COLO829 (cell line): ENCODE results near the gene KPNA1.
A peak's percentile ranks its signal among the peaks of the same experiment; 100 is the strongest.

Source experiments
- DNase-seq: peaks from one replicate; pipeline ENCODE4 v3.0.0; 2012; ENCODE audit warnings: low spot score

KPNA1 gene

DNA sequence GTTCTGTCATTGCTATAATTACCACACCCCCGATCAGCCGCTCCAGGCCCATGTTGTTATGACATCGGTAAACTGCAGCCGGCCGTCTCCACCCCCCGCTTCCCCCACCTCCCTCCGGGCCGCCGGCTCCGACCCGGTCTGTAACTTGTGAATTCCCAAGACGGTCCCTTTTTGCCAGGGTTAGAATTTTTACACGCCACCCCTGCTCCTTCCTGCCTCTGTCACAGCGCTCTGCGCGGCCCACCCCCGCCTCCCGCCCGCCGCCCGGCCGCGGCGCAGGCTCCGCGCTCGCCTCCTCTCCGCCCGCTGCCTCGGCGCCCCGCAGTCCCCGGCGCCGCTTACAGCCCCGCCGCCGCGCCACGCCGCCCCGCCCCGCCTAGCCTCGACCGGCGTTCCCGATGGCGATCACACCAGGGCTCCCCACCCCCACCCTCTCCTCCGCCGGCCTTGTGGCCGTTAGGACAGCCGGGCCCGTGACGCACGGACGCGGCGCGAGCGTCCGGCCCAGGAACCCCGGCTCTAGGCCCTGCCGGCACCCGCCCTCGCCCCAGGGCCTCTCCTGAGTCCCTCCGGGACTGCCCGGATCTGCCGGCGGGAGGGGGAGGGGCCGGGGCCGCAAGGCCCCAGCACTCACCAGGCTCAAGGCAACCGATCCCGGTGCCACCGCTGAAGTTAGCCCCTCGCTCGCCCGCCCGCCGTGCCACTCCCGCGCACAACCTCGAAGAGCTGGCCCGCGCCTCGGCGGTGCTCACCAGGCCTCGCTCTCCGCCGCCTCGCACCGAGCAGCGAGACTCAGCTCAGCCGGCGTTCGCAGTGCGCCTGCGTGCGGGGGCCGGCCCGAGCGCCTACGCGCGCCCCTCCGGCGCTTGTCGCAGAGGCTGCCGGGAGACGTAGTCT, at the start of gene KPNA1:
TSS of gene KPNA1 (minus strand) at position 817 of the 897 bp plus-strand sequence. CDS start 18,374 bp downstream, outside the sequence.
- DNase-seq, result peak; percentile 98

DNA sequence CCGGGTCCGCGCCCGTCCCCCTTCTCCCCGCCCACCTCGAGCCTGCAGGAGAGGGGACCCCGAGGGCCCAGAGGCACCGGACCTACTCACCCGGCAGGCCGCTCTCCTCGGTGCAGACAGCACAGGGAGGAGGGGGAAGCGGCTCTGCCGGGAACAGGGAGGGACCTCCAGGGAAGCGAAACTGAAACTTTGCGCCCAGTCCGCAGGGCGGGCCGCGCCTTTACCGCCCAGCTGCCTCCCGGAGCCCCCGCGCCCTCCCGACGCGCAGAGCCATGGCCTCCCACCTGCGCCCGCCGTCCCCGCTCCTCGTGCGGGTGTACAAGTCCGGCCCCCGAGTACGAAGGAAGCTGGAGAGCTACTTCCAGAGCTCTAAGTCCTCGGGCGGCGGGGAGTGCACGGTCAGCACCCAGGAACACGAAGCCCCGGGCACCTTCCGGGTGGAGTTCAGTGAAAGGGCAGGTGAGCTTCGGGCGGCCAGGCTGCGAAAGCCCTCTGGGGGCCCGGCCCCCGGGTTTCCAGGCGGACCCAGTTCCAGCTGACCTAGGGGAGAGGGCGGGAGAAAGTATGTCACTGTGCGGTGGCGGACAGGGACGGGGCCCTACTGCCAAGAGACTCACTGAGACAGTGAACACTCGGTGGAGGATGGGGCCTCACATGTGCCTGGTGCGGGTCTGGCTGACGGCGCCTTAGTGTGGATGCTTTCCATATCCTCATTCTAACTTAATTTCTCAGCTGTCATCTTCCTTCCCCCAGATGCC, 49.6 kb upstream of the KPNA1 start, which contains the start of the genes DTX3L and PARP9:
TSS of gene DTX3L (plus strand) at position 184 of the 758 bp plus-strand sequence. CDS start at position 273, 89 bp downstream.
TSS of gene PARP9 (minus strand) at position 146 of the 758 bp plus-strand sequence. CDS start 4,680 bp downstream, outside the sequence.
- DNase-seq, result peak; percentile 72

DNA sequence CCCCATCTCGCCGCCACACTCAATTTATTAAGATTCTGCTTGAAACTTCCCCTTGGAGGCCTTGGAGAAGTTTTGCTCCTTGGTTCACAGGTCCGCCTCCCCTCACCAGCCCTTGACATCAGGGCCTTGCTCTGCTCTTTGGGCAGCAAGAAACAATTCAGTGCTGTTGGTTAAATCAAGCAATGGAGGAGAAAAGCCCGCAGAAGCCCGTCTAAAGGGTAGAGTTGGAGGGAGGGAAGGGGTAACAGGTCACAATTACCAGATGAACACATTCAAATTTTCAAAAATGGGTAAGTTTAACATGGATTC, 48.9 kb upstream of the KPNA1 start:
- DNase-seq, result no peak

DNA sequence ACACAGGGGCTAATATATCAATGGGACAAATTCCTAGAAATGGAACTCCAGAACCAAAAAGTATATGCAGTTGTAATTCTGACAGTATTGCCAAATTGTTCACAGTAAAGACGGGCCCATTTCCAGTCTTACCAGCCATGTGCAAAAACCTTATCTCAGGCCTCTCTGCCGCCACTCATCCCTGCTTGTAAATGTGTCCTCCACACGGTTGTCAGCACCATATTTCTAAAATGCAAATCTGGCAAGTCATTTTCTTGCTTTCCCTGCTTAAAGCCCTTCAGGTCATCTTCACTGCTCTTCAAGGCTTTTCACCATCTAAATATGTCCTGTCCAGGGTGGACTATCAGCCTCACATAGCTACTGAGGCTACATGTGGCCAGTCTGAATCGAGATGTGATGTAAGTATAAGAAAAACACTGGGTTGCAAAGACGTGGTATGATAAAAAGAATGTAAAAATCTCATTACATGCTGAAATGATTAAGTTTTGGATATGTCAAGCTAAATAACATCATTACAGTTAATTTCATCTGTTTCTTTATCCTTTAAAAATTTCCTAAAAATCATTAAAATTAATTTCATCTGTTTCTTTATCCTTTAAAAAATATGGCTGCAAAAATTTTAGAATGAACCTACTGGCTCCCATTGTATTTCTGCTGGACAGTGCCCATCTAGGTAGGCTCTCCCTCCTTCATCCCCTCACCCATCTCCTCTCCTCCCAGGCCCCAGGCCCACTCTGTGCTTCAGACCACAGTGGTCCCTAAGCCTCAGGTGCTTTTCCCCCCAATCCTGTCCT, 48.4 kb upstream of the KPNA1 start:
- DNase-seq, result no peak

DNA sequence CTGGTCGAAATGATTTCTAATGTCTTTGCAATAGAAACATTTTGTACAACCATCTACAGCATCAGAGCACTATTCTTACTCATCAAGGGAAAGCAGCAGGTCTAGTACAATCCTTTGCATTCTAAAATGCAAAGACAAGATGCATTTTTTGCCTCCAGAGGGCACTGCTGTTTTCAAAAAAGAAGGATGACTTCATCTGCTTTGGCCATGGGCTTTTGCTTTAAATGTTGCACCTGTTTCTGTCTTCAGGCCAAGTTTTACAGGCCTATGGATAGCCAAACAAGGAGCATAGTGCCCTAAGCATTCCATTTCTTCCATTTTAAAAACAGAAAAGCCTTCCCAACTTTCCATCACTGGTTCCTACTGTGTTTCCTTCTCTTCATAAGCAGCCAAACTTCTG, 45.9 kb upstream of the KPNA1 start:
- DNase-seq, result peak; percentile 79

DNA sequence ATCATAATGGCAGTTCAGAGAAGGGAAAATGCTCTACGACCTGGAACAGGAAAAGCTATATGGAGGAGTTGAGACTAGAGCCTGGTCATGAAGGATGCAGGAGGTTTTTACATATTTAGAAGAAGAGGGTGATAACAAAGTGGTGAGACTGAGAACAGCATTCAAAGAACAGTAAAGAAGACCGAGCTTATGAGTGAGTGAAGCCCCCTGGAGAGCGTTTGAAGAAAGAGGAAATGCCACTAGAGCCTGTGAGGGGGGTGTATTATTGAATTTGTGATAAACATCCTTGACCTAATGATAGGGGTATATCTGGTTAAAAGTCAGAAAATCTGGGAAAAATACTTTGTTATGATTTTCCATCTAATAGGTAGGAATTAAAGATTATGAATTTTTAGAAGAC, 45.2 kb upstream of the KPNA1 start:
- no peak for DNase-seq

DNA sequence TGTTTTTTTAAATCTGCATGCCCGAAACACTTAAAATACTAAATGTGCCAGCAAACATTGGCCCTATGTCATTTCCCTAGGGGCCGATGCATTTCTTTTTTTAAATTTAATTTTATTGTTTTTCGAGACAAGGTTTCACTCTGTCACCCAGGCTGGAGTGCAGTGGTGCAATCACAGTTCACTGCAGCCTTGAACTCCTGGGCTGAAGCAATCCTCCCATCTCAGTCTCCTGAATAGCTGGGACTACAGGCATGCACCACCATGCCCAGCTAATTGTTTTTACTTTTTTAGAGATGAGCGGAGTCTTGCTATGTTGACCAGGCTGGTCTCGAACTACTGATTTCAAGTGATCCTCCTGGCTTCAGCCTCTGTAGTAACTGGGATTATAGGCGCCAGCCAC, 43.9 kb upstream of the KPNA1 start:
- no peak for DNase-seq

DNA sequence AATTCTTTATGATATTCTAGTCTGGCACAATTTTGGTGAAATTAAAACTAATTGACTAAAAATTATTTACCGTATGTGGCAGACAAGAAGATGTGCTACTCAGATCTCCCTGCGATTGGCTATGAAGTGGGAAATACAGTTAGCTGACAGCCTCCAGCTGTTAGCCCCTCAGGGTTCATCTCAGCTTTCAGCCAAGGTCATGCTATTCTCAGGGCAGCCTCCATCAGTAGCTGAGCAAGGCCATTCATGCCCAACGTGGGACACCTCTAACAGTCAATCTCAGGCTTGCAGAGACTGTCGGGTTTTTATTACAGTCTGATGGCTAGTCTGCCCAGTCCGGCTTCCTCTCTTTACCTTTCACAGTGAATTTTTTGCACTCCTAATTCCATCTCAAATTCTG, 42.6 kb upstream of the KPNA1 start:
- no peak for DNase-seq

DNA sequence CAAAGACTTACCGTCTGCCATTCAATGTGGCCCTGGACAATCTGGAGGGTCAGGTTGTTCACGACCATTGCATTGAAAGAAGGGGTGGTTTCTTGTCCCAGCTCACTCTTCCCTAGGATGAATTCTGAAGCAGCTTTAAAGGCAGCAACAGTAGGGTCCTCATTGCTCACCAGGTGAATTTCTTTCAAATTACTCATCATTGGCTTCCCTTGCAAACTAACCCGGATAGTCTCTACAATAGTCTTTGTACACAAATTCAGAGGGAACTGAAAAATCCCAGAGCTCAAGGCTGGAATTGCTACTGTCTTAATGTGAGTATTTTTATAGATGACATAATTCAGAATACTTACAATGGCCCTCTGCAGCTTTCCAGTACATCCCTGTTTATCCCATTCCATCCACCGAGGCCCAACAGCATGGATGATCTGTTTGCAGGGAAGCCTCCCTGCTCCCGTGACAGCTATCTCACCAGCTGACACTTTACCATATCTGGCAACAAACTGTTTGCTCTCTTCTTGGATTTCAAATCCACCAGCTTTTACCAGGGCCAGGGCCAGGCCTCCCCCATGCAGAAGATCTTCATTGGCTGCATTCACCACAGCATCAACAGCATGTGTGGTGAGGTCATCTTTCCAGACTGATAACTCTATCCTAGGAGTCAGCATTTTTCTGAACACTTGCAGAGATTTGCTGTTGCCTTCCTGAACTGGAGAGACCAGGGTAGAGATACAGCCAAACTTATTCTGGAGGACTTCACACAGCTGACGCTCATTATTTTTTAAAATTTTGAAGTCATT, 40.7 kb upstream of the KPNA1 start:
- no peak for DNase-seq

DNA sequence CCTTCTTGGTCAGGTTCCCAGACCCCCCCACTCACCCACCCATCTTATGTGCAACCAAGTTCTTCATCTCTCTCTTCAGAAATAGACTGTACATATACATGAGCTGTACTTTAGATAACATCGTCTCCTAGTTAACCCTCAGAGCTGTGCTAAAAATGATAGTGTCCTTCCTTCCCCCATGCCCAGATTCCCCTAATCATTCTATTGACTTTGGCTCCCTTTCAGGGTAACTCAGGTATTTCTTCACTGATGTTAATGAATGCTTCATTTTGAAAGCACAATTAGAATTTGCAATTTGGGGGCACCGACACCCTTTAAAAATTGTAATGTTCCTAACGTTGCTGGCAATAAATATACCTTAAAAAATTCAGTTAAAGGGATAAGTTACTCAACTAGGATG, 38.4 kb upstream of the KPNA1 start:
- no peak for DNase-seq

DNA sequence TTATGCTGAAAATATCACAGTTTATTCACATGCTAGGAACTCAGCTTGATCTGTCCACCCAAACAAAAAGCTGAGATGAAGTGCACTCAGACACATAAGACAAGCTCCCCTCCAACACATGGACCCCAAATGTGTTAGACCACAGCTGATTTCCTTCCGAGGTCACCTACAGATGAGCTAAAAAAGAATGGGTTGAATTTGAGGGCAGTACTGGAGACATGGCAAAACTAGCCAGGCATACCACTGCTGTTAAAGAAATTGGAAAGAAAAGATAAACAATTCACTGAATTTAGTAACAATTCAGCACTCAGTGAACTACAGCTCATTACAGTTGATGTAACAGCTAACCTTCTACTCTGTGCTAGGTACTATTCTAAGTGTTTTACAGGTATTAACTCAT, 33.9 kb upstream of the KPNA1 start:
- DNase-seq, result no peak

DNA sequence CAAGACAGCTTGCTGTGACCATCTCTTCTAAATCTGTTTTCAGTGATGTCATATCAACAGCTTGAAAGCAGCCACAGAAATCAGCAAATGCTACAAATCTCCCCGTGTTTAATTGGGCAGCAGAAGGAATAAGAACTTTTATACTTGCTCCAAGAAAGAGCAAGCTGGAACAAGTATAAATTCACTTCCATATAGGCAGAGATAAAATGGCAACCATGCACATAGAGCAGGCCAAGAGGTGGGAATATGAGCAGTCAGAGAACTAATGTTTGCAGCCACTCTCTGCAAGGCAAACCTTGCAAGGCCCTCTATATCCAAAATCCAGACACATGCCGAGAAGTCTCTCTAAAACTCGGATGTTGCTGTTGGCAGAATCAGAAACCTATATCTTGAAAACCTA, 33.3 kb upstream of the KPNA1 start:
- DNase-seq, result no peak

DNA sequence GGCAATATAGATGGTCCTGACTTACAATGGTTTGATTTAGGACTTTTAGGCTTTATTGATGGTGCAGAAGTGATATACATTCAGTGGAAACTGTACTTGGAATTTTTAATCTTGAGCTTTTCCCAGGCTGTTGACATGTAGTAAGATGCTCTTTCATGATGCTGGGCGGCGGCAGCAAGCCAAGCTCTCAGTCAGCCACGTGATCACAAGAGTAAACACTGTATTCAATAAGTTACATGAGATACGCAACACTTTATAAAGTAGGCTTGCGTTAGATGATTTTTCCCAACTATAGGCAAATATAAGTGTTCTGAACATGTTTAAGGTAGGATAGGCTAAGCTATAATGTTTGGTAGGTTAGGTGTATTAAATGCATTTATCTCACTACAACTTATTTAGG, 31.4 kb upstream of the KPNA1 start:
- no peak for DNase-seq

DNA sequence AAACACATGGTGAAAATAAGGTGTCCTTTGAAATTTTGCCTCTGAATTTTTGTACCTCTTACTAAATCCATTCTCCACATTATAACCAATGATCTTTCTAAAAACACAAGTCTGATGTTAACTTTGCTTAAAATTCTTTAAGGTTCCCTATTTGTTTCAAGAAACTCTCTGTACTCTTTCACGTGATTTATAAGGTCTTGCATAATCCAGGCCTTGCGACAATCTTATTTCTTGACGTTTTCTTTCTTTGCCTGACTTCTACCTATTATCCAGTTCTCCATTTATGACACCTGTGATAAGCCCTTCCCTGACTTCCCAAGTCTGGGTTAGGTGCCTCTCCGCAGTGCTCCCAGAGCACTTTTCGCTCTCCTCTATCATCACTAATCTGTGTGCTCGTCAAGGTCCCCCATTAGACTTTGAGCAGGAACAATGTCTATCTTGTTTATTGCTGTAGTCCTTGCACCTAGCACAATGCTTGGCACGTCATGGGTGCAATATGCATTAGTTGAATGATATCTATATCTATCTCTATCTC, 24.3 kb upstream of the KPNA1 start:
- DNase-seq, result no peak

DNA sequence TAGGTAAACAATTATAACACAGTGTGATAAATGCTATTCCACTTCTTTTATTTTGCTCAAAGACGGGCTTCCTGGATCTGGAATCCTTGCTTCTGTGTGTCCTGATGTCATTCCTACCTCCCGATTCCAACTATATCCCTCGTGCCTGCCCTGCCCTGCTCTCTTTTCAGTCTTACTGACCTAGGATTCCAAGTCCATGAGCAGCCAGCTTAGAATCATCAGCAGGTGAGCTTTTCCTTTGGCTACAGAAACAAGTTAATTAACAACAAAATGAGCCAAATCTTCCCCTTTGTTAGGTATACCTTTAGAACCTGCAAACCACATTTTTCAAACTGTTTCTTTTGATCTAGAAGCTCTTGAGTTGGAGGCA, 21.9 kb upstream of the KPNA1 start:
- DNase-seq, result no peak

DNA sequence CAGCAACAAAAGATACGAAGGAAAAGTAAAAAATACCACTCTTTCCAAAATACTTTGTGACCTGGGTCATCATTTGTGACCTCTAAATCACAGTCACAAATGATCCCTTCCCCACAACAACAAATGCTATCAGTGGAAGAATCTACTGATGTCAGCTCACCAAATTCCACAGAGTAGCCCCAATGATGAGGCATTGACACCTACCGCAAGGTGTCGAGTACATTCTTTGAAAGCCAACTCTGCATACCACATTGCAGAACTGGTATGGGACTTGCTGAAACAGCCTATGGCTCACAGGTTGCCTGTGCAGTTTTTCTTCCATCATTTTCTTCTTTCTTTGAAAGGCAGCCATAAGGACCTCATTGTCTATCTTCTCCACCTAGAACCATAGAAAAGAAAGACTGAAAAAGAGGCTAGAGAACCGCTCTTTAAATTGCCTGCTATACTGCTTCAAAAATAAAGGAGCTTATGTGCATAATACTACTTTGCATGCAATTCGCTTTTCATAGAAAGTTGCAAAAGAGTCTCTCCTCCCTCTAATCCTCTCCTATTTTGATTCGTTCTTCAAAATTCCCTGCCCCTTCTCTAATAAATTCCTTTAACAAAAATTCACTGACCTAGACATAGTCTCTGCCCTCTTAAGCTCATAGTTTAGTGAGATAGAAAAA, 21.4 kb upstream of the KPNA1 start:
- no peak for DNase-seq

DNA sequence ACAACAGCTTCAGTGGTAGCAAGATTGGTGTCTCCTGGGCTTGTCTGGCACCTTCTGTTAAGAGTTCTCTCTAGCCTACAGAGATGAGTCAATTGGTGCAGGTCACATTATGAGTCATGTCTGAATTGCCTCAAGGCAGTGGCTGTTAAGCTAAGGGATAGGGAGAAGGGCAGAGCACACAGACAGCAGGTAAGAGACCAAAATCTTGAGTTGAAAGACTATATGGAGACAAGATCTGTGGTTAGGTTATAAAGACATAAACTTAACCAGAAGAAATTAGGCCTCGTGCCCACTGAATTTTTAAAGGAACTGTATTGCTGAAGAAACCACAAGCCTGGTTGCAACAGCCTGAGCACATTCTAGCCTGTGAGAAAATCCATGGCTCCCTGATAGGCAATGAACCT, 19.2 kb upstream of the KPNA1 start:
- DNase-seq, result peak; percentile 77

DNA sequence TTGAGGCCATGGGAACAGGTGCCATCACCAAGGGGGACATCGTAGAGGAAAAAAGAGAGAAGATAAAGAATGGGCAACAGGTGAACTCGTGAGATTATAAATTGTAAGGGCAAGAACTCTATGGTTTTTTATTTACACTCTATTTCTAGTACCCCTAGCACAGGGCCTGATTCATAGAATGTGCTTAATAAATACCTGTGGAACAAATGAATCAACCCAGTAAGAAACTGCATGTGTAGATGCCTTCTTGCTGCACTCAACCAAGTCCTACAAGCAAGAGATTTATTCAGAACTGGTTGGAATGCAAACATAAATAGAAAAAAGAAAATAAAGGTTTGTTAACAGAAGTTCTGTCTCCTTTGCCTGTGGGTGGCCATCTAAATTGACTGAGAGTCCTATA, 18.7 kb upstream of the KPNA1 start:
- no peak for DNase-seq

DNA sequence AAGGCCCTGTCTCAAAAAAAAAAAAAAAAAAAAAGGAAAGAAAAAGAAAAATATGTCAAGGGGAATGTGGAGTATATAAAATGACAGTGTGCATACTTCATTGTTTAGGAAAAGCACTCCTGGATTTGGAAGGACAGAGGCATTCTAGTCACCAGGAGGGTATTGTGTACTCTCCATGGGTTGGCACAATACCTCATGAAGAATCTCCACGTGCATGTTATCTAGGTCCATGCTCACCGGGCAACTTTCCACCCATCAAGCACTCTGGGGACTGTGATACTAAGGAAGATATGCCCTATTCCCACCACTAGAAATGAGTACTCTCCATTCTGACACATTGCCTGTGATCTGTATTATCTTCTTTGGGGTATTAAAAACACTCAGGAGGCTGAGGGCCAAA, 15.4 kb upstream of the KPNA1 start:
- DNase-seq, result no peak

DNA sequence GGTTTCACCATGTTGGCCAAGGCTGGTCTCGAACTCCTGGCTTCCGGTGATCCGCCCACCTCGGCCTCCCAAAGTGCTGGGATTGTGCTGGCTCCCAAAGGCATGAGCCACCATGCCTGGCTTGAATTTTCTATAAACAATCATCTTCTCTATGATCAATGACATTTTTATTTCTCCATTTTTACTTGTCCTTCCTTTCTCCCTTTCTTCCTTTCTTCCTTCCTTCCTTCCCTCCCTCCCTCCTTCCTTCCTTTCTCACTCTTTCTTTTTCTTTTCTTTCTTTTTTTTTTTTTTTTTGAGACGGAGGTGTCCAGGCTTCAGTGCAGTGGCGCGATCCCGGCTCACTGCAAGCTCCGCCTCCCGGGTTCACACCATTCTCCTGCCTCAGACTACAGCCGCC, 8.6 kb upstream of the KPNA1 start:
- no peak for DNase-seq

DNA sequence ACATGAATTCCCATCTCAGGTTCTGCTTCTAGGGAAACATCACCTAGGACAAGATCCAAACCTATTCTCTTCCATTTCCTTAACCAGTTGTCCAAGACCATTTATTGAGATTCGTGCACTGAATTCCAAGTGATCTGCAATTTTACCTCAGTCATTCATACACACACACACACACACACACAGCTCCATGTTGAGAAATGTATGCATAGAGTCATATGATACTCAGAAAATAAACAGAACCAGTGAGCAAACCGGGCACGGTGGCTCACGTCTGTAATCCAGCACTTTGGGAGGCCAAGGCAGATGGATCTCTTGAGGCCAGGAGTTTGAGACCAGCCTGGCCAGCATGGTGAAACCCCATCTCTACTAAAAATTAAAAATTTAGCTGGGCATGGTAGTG, 6.1 kb upstream of the KPNA1 start:
- DNase-seq, result no peak
